ENCODE measurements around the gene MYO1E. TPM values are rescaled to one million over a fixed set of nuclear protein-coding genes. Genes with fewer than 3 reads are reported as not detected.

MYO1E gene
- total RNA-seq, 4 donors from 2014 or later = 49.7 to 76.1 (median 65.6) TPM

DNA sequence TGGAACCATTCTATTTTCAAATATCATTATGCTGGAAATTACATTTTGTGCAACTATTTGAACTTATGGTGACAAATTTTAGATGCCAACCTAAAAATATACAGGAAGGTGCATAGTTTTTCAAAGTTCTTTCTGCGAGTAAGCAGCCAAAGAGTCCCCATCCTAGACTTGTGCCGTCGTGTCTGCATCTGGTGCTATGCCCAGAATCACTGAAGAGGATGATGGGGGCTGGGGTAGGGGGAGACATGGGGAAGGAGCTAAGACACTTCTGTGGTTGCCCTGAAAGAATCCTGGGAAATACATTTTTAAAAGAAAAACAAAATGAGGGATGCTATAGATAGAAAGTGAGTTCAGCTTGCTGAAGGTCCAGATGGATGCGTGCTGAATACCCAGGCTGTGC, 44.1 kb upstream of the MYO1E start:
- H3K9me3 ChIP-seq = no peaks in the 10 kb centered on the region
- H3K27ac ChIP-seq = no peak overlapping the region
- H3K36me3 ChIP-seq = no peaks in the 10 kb centered on the region
- WGBS, 2 donors (ENCODE audit: low coverage in 1 of 2) = 67 to 100% methylated on average over 2 to 4 of the region's 4 CpGs
- no peaks in the 10 kb centered on the region for H3K27me3 ChIP-seq
- H3K4me1 ChIP-seq = no peaks in the 10 kb centered on the region
- no peak for ATAC-seq
- no peak overlapping the region for H3K4me3 ChIP-seq
- TF ChIP-seq POLR2A (IDR thresholded peaks at IDR 0.05) (no peak), POLR2AphosphoS5 (IDR thresholded peaks at IDR 0.05) (no peak), EP300 (IDR thresholded peaks at IDR 0.05) (no peak)
- TF ChIP-seq, protein P1, sequence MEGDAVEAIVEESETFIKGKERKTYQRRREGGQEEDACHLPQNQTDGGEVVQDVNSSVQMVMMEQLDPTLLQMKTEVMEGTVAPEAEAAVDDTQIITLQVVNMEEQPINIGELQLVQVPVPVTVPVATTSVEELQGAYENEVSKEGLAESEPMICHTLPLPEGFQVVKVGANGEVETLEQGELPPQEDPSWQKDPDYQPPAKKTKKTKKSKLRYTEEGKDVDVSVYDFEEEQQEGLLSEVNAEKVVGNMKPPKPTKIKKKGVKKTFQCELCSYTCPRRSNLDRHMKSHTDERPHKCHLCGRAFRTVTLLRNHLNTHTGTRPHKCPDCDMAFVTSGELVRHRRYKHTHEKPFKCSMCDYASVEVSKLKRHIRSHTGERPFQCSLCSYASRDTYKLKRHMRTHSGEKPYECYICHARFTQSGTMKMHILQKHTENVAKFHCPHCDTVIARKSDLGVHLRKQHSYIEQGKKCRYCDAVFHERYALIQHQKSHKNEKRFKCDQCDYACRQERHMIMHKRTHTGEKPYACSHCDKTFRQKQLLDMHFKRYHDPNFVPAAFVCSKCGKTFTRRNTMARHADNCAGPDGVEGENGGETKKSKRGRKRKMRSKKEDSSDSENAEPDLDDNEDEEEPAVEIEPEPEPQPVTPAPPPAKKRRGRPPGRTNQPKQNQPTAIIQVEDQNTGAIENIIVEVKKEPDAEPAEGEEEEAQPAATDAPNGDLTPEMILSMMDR (IDR thresholded peaks at IDR 0.05) = no peak

DNA sequence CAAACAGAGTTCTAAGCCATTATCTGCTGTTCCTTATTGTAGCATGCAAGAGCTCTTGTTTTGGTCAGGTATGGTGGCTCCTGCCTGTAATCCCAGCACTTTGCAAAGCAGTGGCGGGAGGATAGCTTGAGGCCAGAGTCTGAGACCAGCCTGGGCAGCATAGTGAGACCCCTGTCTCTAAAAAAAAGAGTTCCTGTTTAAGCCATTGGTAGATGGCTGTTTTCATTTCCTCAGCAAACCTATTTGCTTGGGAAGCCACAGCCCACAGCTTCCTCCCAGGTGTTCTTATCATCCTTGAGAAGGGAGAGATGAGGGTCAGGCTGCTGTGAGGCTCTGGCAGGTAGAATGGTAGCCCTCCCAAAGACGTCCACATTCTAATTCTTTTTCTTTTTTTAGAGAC, 40.9 kb upstream of the MYO1E start:
- 85 to 100% methylated on average over 1 to 2 of the region's 2 CpGs for WGBS, 2 donors (ENCODE audit: low coverage in 1 of 2)
- ATAC-seq = no peak
- no peaks in the 10 kb centered on the region for H3K27me3 ChIP-seq
- H3K27ac ChIP-seq = no peak overlapping the region
- H3K36me3 ChIP-seq = no peaks in the 10 kb centered on the region
- TF ChIP-seq EP300 (IDR thresholded peaks at IDR 0.05) = no peak
- no peak for TF ChIP-seq POLR2AphosphoS5 (IDR thresholded peaks at IDR 0.05)
- no peaks in the 10 kb centered on the region for H3K4me1 ChIP-seq
- H3K9me3 ChIP-seq = no peaks in the 10 kb centered on the region
- no peak overlapping the region for H3K4me3 ChIP-seq

DNA sequence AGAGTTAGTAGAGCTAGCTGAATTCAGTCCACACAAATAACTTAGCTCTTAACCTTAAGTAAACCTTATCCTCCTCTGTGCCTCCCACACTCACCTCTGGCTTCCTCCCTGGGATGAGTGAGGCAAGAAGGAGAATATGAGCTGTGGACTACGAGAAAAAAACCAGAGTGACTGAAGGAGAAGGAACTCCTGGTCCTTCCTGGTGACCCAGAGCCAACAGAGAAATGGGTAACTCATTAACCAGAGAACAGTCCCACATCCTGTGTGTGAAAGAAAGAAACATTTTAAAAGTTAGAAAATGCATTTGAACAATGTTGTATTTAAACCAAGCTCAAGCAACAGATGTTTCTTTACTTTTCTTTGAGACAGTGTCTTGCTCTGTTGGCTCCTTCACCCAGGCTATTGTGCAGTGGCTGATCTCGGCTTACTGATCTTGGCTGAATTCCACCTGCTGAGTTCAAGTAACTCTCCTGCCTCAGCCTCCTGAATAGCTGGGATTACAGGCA, 37.8 kb upstream of the MYO1E start:
- H3K4me1 ChIP-seq = no peaks in the 10 kb centered on the region
- H3K4me3 ChIP-seq = no peak overlapping the region
- no peaks in the 10 kb centered on the region for H3K36me3 ChIP-seq
- H3K9me3 ChIP-seq = no peaks in the 10 kb centered on the region
- no peak overlapping the region for H3K27ac ChIP-seq
- no peak for ATAC-seq
- H3K27me3 ChIP-seq = no peaks in the 10 kb centered on the region
- WGBS, 2 donors (ENCODE audit: low coverage in 1 of 2) = 36 to 46% methylated on average over 2 of the region's 2 CpGs
- TF ChIP-seq POLR2A (IDR thresholded peaks at IDR 0.05) (no peak), EP300 (IDR thresholded peaks at IDR 0.05) (no peak), POLR2AphosphoS5 (IDR thresholded peaks at IDR 0.05) (no peak)
- TF ChIP-seq, protein P1 (IDR thresholded peaks at IDR 0.05) = no peak

DNA sequence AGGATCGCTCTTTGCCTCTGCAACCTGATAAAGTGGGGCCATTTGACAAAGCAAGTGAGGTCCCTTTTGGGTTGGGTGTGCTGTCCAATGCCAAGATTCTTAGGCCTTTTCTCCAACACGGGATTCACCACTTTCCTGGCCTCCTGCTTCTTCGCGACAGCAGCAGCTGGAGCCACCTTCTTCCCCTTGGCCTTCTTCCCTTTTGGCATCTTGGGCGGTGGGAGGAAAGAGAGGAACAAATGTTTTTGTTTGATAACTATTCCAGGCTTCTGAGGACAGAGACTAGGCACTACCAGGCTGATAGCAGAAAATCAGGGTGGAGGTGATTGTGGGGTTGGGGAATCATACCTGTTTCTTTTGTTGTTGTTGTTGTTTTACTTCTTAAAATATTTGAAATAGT, 35.3 kb upstream of the MYO1E start:
- no peak overlapping the region for H3K4me3 ChIP-seq
- 74 to 100% methylated on average over 1 to 5 of the region's 5 CpGs for WGBS, 2 donors (ENCODE audit: low coverage in 1 of 2)
- H3K27ac ChIP-seq = no peak overlapping the region
- TF ChIP-seq EP300 (IDR thresholded peaks at IDR 0.05) (no peak), POLR2AphosphoS5 (IDR thresholded peaks at IDR 0.05) (no peak), POLR2A (IDR thresholded peaks at IDR 0.05) (no peak)
- TF ChIP-seq, protein P1 (IDR thresholded peaks at IDR 0.05) = no peak
- no peak for ATAC-seq
- H3K36me3 ChIP-seq = no peaks in the 10 kb centered on the region
- peaks cover 4% of the 10 kb centered on the region for H3K27me3 ChIP-seq
- no peaks in the 10 kb centered on the region for H3K9me3 ChIP-seq
- no peaks in the 10 kb centered on the region for H3K4me1 ChIP-seq

DNA sequence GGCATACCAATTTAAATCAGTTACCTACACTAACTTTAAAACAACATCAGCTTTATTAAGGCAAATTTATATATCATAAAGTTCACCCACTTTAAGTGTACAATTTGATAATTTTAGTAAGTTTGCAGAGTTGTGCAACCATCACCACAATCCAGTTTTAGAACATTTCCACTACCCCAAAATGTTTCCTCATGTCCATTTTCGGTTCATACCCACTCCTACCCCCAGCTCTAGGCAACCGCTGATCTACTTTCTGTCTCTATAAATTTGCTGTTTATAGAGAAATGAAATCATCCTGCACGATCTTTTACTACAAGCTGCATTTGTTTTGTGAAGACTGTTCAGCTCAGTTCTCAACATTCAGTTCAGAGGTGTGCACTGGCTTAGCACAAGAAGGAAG, 33.8 kb upstream of the MYO1E start:
- ATAC-seq = no peak
- no peaks in the 10 kb centered on the region for H3K4me1 ChIP-seq
- peaks cover 4% of the 10 kb centered on the region for H3K27me3 ChIP-seq
- no peak for TF ChIP-seq EP300 (IDR thresholded peaks at IDR 0.05)
- TF ChIP-seq, protein P1 (IDR thresholded peaks at IDR 0.05) = no peak
- TF ChIP-seq POLR2AphosphoS5 (IDR thresholded peaks at IDR 0.05) = no peak
- no peak for TF ChIP-seq POLR2A (IDR thresholded peaks at IDR 0.05)
- no peak overlapping the region for H3K4me3 ChIP-seq
- 50 to 53% methylated on average over 3 of the region's 3 CpGs for WGBS, 2 donors (ENCODE audit: low coverage in 1 of 2)
- no peak overlapping the region for H3K27ac ChIP-seq
- no peaks in the 10 kb centered on the region for H3K36me3 ChIP-seq
- H3K9me3 ChIP-seq = no peaks in the 10 kb centered on the region

All from gastroesophageal sphincter (tissue), 4 donors.